HG03135 (cell line): Measurements from ENCODE around the gene ZNF598.
"Not testable (repeated sequence)": the region's sequence is repeated elsewhere in the genome, so short reads cannot be mapped to it uniquely, and the experiment has no call there.

ENCODE experiments used
- ATAC-seq: cut with Tn5 transposase; IDR thresholded peaks from one replicate; pipeline ENCODE4 v1.9.1; 2021; ENCODE audit warnings: mild to moderate bottlenecking, moderate library complexity; ENCODE audit not compliant: unreplicated experiment

Gene ZNF598

DNA sequence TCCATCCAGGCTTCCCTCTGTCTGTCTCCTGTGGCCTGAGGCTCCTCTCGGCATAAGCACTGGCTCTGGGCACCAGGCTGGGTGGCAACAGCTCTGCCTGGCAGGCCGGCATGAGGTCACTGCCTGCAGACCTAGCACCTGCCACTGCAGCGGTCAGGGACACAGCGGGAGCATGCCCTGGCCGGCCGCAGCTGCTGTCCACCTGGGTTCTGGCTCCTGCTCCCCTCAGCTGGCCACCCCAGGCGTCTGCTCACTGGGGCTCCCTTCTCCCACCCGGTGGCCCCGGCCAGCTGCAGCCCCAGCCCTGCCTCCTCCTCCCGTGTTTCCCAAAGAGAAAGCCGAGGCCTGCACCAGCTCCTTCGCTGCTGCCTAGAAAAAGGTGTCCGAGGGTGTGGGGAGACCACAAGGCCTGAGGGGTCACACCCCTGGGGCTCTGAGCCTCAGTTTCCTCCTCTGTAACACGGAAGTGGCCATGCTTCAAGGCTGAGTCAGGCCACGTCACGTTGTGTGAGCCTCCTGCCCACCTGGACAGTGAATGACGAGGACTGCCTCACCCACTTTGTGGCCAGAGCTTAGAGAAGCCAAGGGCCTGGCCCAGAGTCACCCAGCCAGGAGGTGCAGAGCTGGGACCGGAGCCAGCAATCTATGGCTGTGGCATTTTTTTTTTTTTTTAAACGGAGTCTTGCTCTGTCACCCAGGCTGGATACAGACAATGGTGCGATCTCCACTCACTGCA lies 31.3 kb upstream of the ZNF598 start:
- no peak for ATAC-seq

- ATAC-seq, result no peak
These were observed 30.6 kb upstream of the ZNF598 start for GRCh38 chr16:2040041-2040786.

- ATAC-seq, result no peak
These were observed 29.8 kb upstream of the ZNF598 start for GRCh38 chr16:2039274-2040031.

DNA sequence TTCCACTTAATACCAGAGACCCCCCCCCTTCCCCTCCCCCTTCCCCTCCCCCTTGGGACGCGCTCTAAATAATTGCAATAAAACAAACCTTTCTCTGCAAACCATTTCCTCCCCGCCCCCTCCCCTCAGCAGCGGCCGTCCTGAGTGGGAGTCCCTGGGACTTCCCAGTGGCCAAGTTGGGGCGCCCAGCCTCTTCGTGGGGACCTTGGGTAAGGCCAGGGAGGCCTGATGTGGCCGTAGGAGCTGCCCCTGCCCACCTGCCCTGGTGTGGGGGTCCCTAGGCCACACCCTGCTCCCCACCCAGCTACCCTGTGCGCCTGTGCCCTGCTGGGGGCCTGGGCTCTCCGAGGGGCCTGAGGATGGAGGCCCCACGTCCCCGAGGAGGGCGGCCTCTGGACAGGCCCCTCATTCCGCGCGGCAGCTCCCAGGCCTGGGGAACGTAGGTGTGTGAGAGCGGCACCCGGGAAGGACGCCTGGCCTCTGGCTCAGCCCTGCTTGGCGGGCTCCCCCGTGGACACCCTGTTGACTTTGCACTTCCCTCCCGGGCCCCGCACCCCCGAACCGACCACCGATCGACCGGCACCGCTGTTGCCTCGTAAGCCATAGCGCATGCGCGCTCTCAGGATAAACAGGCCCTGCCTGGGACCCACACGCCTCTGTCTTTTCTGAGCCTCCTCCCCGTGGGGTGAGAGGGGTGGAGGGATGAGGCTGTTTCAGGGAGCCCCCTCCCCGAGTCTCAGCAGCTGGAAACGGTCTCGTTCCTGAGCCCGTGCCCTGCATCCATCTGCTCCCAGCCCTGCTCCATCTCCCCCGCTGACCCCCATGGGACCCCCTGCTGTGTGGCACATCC lies 29.0 kb upstream of the ZNF598 start:
- no peak for ATAC-seq

- no peak for ATAC-seq
These were observed 28.2 kb upstream of the ZNF598 start for GRCh38 chr16:2037647-2038381.

- no peak for ATAC-seq
These were observed 27.5 kb upstream of the ZNF598 start for GRCh38 chr16:2037115-2037514.

DNA sequence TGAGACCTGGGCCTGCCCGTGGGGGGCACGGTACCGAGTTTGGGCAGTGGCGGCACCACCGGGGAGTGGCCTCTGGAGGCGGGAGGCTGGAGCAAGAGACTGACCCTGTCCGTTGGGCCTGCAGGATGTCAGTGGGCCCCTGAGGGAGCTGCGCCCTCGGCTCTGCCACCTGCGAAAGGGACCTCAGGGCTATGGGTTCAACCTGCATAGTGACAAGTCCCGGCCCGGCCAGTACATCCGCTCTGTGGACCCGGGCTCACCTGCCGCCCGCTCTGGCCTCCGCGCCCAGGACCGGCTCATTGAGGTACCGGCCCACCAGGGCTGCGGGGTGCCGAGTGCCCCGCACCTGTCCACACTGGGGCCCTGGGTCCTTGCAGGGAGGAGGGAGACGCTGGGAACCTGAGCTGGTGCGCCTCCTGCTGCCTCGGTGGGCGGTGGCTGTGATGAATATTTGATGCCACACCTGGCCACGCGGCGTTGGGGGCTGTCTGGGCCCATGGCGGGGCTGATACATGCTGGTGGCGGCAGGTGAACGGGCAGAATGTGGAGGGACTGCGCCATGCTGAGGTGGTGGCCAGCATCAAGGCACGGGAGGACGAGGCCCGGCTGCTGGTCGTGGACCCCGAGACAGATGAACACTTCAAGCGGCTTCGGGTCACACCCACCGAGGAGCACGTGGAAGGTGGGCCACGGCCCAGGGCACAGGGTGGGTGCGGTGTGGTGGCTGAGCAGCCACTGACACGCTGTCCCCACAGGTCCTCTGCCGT lies 26.8 kb upstream of the ZNF598 start:
- ATAC-seq, result no peak

DNA sequence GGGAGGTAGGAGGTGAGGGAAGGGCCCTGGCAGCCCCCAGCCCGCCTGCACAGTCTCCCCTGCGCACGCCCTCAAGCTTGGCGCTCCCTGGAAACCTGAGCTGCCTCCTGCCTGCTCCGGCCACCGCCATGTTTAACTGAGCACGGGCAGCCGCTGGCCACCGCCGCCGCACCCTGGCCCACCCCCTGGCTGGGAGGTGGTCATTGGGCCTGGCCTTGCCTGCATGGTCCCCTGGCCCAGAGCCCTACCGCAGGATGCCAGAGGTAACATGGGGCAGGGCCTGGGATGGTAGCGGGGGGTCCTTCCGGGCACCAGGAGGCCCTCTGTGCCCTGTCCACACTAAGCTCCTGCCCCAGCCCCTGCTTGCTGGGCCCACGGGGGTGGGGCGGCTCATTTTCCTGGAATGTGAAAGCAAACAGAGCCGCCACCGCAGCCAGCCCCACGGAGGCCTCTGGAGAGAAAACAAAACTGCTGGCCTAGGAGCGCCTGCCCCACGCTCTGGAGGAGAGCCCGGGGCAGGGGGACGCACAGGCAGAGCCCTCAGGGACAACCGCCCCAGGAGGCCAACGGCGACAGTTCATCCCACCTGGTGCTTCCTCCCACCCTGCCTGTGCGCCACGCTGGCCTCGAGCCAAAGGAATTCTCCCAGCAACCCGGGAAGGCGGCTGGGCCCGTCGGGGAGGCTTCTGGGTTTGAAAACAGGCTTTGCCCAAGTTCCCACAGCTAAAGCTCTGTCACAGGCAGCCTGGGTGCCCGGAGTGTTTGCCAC lies 26.0 kb upstream of the ZNF598 start:
- ATAC-seq, result no peak

- no peak for ATAC-seq
These were observed 25.2 kb upstream of the ZNF598 start for GRCh38 chr16:2034696-2035430.

DNA sequence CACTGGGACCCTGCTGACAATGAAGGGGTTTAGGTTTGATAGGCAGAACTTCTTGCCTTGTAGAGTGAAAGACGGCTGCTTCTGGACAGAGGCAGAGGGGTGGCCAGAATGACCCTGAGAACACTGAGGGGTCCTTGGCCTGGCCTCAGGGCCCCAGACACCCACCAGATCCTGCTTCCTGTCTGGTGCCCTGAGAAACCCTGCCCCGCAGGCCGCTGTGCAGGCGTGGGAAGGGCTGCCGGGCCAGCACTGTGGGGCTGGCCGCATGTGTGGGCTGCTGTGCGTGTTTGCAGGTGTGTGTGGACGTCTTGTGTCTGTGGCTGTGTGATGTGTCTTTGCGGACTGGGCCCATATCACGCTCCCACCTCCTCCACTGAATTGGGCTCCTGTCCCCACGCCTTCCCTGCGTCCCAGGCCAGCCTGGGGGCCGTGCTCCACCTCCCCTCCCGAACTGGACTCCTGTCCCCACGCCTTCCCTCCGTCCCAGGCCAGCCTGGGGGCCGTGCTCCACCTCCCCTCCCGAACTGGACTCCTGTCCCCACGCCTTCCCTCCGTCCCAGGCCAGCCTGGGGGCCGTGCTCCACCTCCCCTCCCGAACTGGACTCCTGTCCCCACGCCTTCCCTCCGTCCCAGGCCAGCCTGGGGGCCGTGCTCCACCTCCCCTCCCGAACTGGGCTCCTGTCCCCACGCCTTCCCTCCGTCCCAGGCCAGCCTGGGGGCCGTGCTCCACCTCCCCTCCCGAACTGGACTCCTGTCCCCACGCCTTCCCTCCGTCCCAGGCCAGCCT lies 24.5 kb upstream of the ZNF598 start:
- not testable (repeated sequence) for ATAC-seq

DNA sequence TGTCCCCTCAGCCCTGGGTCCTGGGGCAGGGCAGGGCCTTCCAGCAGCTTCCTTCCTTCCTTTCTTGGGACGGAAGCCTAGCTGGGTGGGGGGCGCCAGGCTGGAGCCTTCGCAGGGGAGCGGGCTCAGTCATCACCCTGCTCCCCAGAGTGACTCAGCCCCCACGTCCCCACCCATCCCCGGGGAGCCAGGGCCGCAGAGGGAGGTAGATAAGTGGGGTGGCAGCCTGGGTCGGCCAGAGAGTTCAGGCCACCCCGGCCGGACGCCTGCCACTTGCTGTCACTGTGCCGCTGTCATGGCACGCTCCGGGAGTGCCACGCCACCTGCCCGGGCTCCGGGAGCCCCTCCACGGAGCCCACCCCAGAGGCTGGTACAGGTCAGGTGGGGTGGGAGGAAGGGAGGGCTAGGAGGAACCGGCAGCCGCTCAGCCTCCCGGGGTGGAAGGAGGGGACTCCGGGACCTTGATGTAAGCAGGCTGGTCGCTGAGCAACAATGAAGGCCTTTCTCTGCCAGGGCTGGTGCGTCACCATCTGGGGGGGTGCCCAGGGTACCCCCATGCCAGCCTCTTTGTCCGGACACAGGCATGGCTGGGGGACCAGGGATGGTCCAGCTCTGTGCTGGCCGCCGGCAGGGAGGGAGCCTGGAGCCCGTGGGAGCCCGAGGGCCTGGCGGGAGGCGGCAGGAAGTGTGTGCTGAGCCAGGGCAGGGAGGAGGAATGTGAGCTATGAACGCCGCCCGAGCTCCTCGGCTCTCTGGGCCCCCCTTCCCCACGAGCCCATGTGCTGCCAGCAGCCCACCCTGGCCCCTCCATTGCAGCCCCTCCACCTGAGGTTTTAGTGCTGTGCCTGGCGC lies 23.7 kb upstream of the ZNF598 start:
- ATAC-seq, result no peak

GRCh38 chr16:2032285-2033056 lies 22.9 kb upstream of the ZNF598 start:
- ATAC-seq, result no peak

GRCh38 chr16:2031081-2031577 lies 21.5 kb upstream of the ZNF598 start:
- no peak for ATAC-seq

DNA sequence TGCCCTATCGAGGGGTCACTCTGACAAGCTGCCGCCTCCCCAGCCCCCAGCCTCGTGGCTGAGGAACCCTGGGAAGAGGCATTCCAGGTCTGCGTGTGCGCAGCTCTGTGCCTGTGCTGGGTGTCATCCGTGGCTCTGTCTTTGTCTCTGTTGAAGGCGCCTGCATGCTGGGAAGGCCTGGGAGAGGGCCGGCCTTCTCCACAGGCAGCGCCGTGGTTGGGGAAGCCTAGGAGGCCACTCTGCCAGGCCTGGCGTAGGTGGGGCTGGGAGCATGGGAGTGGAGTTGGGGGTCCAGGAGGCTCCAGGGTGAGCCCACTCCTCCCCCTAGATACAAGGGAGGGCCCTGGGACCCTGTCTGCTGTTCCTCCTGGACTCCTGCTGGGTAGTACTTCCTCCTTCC lies 20.4 kb upstream of the ZNF598 start:
- no peak for ATAC-seq

DNA sequence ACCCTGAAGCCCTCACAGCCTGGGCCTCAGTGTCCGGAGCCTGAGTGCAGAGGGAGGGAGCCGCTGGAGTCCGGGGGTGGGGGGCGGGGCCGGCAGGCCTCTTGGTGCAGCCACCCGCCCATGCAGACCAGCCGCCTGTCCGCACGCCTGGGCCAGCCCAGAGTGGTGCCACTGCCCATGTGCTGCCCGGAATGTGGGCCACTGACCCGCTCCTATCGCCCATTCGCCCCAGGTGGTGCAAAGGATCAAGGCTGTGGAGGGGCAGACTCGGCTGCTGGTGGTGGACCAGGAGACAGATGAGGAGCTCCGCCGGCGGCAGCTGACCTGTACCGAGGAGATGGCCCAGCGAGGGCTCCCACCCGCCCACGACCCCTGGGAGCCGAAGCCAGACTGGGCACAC lies 19.7 kb upstream of the ZNF598 start:
- ATAC-seq, result no peak
